Esophagus muscularis mucosa (tissue), 4 donors: ENCODE data around the gene ZNF213.

Experiments
- CTCF ChIP-seq, 3 experiments: fragments of 200-600 bp in 2 of 3; fragments of 450-650 bp in 1 of 3; sonication (generic) in 2 of 3; IDR thresholded peaks; one replicate each; pipeline ENCODE4 v1.5.1; 2017 to 2019; ENCODE audit warnings: antibody characterized with exemption in 3 of 3, mild to moderate bottlenecking in 2 of 3, moderate library complexity in 1 of 3
- EP300 ChIP-seq: sonication (generic); formaldehyde crosslinking; IDR thresholded peaks from one replicate; pipeline ENCODE4 v1.6.1; 2017; ENCODE audit warnings: antibody characterized with exemption
- POLR2A ChIP-seq: fragments of 450-650 bp; IDR thresholded peaks from one replicate; pipeline ENCODE4 v1.6.1; 2017; ENCODE audit warnings: antibody characterized with exemption, moderate library complexity, mild to moderate bottlenecking, low read depth
- POLR2AphosphoS5 ChIP-seq, 2 donors: sonication (generic); formaldehyde crosslinking; IDR thresholded peaks; one replicate each; pipeline ENCODE4 v1.6.1; 2017; ENCODE audit warnings: antibody characterized with exemption in 2 of 2

- TF ChIP-seq CTCF (IDR thresholded peaks at IDR 0.05) (no peak), POLR2AphosphoS5 (IDR thresholded peaks at IDR 0.05) (no peak), POLR2A (no peak), EP300 (no peak)
These were observed 56.1 kb downstream of the ZNF213 start for GRCh38 chr16:3190949-3191353.
